ENCODE results near the gene RBL2.
"Not testable (repeated sequence)": the region's sequence is repeated elsewhere in the genome, so short reads cannot be mapped to it uniquely, and the experiment has no call there.

Gene RBL2

GRCh38 chr16:53528797-53529196 is 94.5 kb downstream of the RBL2 start:
- no peak for DNase-seq (ENCODE audit: low read depth)
- H3K4me3 ChIP-seq (ENCODE audit: low read depth, low read length) = no peak overlapping the region

- no peak overlapping the region for H3K4me3 ChIP-seq (ENCODE audit: low read depth, low read length)
- DNase-seq (ENCODE audit: low read depth) = no peak
These were observed 95.2 kb downstream of the RBL2 start for GRCh38 chr16:53529513-53529912.

- no peak for DNase-seq (ENCODE audit: low read depth)
- H3K4me3 ChIP-seq (ENCODE audit: low read depth, low read length) = no peak overlapping the region
These were observed 95.8 kb downstream of the RBL2 start for GRCh38 chr16:53530046-53530445.

- DNase-seq (ENCODE audit: low read depth) = no peak
- no peak overlapping the region for H3K4me3 ChIP-seq (ENCODE audit: low read depth, low read length)
These were observed 96.5 kb downstream of the RBL2 start for GRCh38 chr16:53530741-53531140.

DNA sequence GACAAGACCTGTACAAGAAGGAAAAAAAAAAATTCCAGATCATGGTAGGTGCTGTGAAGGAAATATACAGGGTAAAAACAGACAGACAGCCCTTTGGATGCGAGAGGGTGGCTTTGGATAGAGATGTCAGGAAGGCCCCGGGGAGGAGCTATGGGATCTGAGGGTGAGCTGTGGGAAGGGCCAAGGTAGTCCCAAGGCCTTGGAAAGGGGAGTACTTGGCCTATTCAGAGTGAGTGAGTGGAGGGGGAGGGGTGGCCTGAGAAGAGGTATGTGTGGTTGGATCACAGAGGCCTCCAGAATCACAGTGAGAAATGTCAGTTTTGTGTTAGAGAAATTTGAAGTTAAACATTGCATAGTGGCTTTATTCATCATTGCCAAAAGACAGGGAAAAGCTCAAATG is 99.9 kb downstream of the RBL2 start:
- no peak for DNase-seq (ENCODE audit: low read depth)
- H3K4me3 ChIP-seq (ENCODE audit: low read depth, low read length) = no peak overlapping the region

DNA sequence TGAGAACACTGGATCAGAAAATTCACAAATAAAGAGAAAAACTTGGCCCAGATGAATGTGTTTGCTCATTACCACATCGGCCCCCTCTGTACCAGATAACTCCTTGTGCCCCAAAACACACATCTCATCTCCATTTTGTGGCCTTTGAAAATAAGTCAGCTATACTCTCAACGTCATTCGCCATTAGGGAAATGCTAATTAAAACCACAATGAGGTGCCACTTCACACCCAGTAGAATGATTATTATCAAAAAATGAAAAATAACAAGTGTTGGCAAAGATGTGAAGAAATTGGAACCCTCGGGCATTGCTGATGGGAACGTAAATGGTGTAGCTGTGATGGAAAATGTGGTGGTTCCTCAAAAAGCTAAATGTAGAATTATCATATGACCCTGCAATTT is 103.4 kb downstream of the RBL2 start:
- no peak overlapping the region for H3K4me3 ChIP-seq (ENCODE audit: low read depth, low read length)
- no peak for DNase-seq (ENCODE audit: low read depth)

DNA sequence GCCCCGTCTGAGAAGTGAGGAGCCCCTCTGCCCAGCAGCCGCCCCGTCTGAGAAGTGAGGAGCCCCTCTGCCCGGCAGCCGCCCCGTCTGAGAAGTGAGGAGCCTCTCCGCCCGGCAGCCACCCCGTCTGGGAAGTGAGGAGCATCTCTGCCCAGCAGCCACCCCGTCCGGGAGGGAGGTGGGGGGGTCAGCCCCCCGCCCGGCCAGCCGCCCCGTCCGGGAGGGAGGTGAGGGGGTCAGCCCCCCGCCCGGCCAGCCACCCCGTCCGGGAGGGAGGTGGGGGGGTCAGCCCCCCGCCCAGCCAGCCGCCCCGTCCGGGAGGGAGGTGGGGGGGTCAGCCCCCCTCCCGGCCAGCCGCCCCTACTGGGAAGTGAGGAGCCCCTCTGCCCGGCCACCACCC is 105.1 kb downstream of the RBL2 start:
- DNase-seq (ENCODE audit: low read depth); H3K4me3 ChIP-seq (ENCODE audit: low read depth, low read length): not testable (repeated sequence)

DNA sequence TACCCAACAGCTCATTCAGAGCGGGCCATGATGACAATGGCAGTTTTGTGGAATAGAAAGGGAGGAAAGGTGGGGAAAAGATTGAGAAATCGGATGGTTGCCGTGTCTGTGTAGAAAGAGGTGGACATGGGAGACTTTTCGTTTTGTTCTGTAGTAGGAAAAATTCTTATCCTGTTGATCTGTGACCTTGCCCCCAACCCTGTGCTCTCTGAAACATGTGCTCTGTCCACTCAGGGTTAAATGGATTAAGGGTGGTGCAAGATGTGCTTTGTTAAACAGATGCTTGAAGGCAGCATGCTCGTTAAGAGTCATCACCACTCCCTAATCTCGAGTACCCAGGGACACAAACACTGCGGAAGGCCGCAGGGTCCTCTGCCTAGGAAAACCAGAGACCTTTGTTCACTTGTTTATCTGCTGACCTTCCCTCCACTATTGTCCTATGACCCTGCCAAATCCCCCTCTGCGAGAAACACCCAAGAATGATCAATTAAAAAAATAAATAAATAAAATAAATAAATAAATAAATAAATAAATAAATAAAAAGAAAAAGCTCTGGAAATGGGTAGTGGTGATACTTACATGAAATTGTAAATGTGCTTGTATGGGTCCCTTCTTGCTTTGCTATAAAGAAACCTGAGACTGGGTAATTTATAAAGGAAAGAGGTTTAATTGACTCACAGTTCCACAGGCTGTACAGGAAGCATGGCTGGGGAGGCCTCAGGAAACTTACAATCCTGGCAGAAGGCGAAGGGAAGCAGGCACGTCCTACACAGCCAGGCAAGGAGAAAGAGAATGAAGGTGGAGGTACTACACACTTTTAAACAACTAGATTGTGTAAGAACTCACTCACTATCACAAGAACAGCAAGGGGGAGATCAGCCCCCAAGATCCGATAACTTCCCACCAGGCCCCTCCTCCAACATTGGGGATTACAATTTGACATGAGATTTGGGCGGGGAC is 105.8 kb downstream of the RBL2 start:
- not testable (repeated sequence) for DNase-seq (ENCODE audit: low read depth); H3K4me3 ChIP-seq (ENCODE audit: low read depth, low read length)
